Measurements from ENCODE around the gene SCAMP1. TPM values are rescaled to one million over a fixed set of nuclear protein-coding genes. Genes with fewer than 3 reads are reported as not detected.

Gene SCAMP1
- total RNA-seq: 10 to 100 TPM; 21.0 to 39.3 TPM

DNA sequence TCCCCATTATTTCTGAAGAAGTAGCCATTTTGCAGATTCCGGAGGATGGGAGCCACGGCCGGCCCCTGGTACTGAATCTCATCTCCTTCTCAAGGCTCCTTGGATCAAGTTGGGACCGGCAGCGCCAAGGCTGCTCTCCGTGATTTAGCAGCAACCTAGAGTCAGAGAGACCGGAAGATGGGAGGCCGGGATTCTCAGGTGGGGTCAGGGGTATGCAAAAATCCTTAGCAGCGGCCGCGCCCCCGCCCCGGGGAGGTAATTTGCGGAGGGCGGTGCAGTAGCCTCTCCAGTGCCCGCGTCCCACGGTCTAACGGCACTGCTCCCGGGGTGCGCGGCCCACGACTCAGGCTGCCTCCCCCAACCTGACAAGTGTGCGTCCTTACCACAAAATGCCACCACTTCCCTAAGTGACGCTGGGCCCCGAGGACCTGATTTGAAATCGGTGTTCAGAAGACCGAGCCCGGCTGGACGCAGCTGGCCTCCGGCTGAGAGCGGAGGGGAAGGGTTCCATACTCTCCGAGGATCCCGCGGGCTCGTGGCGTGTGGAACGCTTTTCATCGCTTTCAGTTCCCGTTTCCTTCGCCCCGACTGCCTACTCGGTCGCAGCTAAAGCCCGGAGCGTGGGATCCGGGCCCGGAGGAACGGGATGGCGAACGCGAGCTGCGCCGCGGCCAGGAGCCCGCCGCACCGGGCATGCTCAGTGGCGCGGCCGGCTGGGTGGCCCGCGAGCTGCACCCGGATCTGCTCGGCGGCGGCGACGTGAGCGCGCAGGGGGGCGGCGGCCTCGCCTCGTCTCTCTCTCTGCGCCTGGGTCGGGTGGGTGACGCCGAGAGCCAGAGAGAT lies at the start of gene SCAMP1:
SCAMP1 (plus strand) TSS at position 787 of the 843 bp plus-strand sequence; CDS start at position 842, 55 bp downstream.
- H3K4me1 ChIP-seq: peaks cover 0 to 25% of the 10 kb centered on the region in 2 donors
- peak within 1 kb of the TSS; percentile 98 to 99 for H3K4me3 ChIP-seq
- H3K27ac ChIP-seq: peak within 1 kb of the TSS; percentile 92
- TF ChIP-seq, protein P1, sequence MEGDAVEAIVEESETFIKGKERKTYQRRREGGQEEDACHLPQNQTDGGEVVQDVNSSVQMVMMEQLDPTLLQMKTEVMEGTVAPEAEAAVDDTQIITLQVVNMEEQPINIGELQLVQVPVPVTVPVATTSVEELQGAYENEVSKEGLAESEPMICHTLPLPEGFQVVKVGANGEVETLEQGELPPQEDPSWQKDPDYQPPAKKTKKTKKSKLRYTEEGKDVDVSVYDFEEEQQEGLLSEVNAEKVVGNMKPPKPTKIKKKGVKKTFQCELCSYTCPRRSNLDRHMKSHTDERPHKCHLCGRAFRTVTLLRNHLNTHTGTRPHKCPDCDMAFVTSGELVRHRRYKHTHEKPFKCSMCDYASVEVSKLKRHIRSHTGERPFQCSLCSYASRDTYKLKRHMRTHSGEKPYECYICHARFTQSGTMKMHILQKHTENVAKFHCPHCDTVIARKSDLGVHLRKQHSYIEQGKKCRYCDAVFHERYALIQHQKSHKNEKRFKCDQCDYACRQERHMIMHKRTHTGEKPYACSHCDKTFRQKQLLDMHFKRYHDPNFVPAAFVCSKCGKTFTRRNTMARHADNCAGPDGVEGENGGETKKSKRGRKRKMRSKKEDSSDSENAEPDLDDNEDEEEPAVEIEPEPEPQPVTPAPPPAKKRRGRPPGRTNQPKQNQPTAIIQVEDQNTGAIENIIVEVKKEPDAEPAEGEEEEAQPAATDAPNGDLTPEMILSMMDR (IDR thresholded peaks at IDR 0.05): peak in 1 of 2 donors; percentile 52
- H3K9me3 ChIP-seq: no peaks in the 10 kb centered on the region
- H3K27me3 ChIP-seq: no peaks in the 10 kb centered on the region
- H3K36me3 ChIP-seq: no peaks in the 10 kb centered on the region
- peak; percentile 90 for DNase-seq (ENCODE audit: low spot score)

GRCh38 chr5:78317515-78317914 lies 42.9 kb upstream of the SCAMP1 start:
- TF ChIP-seq, protein P1 (IDR thresholded peaks at IDR 0.05): no peak
- Histone ChIP-seq H3K27ac (no peak overlapping the region), H3K9me3 (no peaks in the 10 kb centered on the region), H3K27me3 (no peaks in the 10 kb centered on the region), H3K4me1 (no peaks in the 10 kb centered on the region), H3K36me3 (no peaks in the 10 kb centered on the region), H3K4me3 (no peak overlapping the region)
- DNase-seq (ENCODE audit: low spot score): no peak

DNA sequence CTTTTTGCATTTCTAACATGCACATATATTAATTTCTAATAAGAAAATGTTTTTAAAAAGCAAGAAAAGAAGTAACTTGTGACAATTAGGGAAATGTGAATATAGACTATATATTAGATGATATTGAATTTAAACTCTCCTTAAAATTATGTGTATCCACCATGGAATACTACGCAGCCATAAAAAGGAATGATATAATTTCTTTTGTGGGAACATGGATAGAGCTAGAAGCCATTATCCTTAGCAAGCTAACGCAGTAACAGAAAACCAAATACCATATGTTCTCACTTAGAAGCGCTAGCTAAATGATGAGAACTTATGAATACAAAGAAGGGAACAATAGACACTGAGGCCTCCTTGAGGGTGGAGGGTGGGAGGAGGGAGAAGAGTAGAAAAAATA lies 42.1 kb upstream of the SCAMP1 start:
- Histone ChIP-seq H3K27me3 (no peaks in the 10 kb centered on the region), H3K27ac (no peak overlapping the region), H3K4me3 (no peak overlapping the region), H3K36me3 (no peaks in the 10 kb centered on the region), H3K4me1 (no peaks in the 10 kb centered on the region), H3K9me3 (no peaks in the 10 kb centered on the region)
- DNase-seq (ENCODE audit: low spot score): no peak
- TF ChIP-seq, protein P1 (IDR thresholded peaks at IDR 0.05): no peak

DNA sequence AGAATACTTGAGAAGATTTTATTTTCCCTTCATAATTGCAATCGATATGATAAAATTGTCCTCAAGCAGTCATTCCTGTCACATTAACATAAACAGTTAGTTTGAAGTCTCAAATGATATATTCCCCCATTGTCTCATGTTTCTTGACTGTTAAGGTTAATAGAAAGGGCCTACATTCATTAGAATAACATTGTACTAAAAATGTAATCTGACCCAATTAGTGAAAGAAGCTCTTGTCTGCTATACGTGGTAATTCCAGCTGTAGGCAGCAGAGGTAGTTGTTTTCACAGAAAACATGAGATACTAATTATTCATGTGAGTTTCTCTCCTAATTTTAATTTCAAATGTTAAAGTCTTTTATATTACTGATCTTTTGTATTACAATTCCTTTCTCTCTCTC lies 40.0 kb upstream of the SCAMP1 start:
- TF ChIP-seq, protein P1 (IDR thresholded peaks at IDR 0.05): peak; percentile 44 to 68
- Histone ChIP-seq H3K4me1 (no peaks in the 10 kb centered on the region), H3K27me3 (no peaks in the 10 kb centered on the region), H3K36me3 (no peaks in the 10 kb centered on the region), H3K27ac (no peak overlapping the region), H3K9me3 (no peaks in the 10 kb centered on the region), H3K4me3 (no peak overlapping the region)
- DNase-seq (ENCODE audit: low spot score): no peak

GRCh38 chr5:78323241-78323640 lies 37.2 kb upstream of the SCAMP1 start:
- no peak overlapping the region for H3K27ac ChIP-seq
- H3K4me1 ChIP-seq: no peaks in the 10 kb centered on the region
- H3K9me3 ChIP-seq: no peaks in the 10 kb centered on the region
- no peak overlapping the region for H3K4me3 ChIP-seq
- no peak for DNase-seq (ENCODE audit: low spot score)
- H3K36me3 ChIP-seq: no peaks in the 10 kb centered on the region
- H3K27me3 ChIP-seq: no peaks in the 10 kb centered on the region
- TF ChIP-seq, protein P1 (IDR thresholded peaks at IDR 0.05): no peak

Measured in right atrium auricular region (tissue), 2 donors.